ENCODE data around the gene EPM2AIP1. TPM values are rescaled to one million over a fixed set of nuclear protein-coding genes. Genes with fewer than 3 reads are reported as not detected.
A peak's percentile ranks its signal among the peaks of the same experiment; 100 is the strongest.

The EPM2AIP1 gene
- total RNA-seq, 1 donor = 24.2 TPM

GRCh38 chr3:37025561-37026335 lies 32.8 kb upstream of the EPM2AIP1 start:
- no peak overlapping the region for H3K4me3 ChIP-seq (ENCODE audit: low read depth, low read length)
- no peak for TF ChIP-seq CTCF (IDR thresholded peaks at IDR 0.05; ENCODE audit: insufficient read depth, low read depth, low read length)
- no peak for DNase-seq (ENCODE audit: low read depth)

- TF ChIP-seq CTCF (IDR thresholded peaks at IDR 0.05; ENCODE audit: insufficient read depth, low read depth, low read length) = no peak
- DNase-seq (ENCODE audit: low read depth) = no peak
- no peak overlapping the region for H3K4me3 ChIP-seq (ENCODE audit: low read depth, low read length)
Observed at GRCh38 chr3:37024820-37025405, 32.0 kb upstream of the EPM2AIP1 start.

- DNase-seq (ENCODE audit: low read depth) = peak; percentile 29
- no peak overlapping the region for H3K4me3 ChIP-seq (ENCODE audit: low read depth, low read length)
- TF ChIP-seq CTCF (IDR thresholded peaks at IDR 0.05; ENCODE audit: insufficient read depth, low read depth, low read length) = peak; percentile 49
Observed at GRCh38 chr3:37024092-37024491, 31.2 kb upstream of the EPM2AIP1 start.

GRCh38 chr3:37017683-37018082 lies 24.8 kb upstream of the EPM2AIP1 start:
- no peak overlapping the region for H3K4me3 ChIP-seq (ENCODE audit: low read depth, low read length)
- TF ChIP-seq CTCF (IDR thresholded peaks at IDR 0.05; ENCODE audit: insufficient read depth, low read depth, low read length) = no peak
- no peak for DNase-seq (ENCODE audit: low read depth)

- TF ChIP-seq CTCF (IDR thresholded peaks at IDR 0.05; ENCODE audit: insufficient read depth, low read depth, low read length) = no peak
- H3K4me3 ChIP-seq (ENCODE audit: low read depth, low read length) = no peak overlapping the region
- no peak for DNase-seq (ENCODE audit: low read depth)
Observed at GRCh38 chr3:37016903-37017302, 24.0 kb upstream of the EPM2AIP1 start.

GRCh38 chr3:37015642-37016041 lies 22.7 kb upstream of the EPM2AIP1 start:
- no peak for TF ChIP-seq CTCF (IDR thresholded peaks at IDR 0.05; ENCODE audit: insufficient read depth, low read depth, low read length)
- H3K4me3 ChIP-seq (ENCODE audit: low read depth, low read length) = no peak overlapping the region
- DNase-seq (ENCODE audit: low read depth) = no peak
